Suppressor macrophage treated with lipopolysaccharide for 1 hour (primary cell): ENCODE results near the gene IBA57.
A peak's percentile ranks its signal among the peaks of the same experiment; 100 is the strongest.
"Not testable (repeated sequence)": the region's sequence is repeated elsewhere in the genome, so short reads cannot be mapped to it uniquely, and the experiment has no call there.

Experiments
- DNase-seq, 3 donors: peaks; one replicate each; pipeline ENCODE4 v3.0.0-alpha.2; 2020 to 2022

The IBA57 gene

DNA sequence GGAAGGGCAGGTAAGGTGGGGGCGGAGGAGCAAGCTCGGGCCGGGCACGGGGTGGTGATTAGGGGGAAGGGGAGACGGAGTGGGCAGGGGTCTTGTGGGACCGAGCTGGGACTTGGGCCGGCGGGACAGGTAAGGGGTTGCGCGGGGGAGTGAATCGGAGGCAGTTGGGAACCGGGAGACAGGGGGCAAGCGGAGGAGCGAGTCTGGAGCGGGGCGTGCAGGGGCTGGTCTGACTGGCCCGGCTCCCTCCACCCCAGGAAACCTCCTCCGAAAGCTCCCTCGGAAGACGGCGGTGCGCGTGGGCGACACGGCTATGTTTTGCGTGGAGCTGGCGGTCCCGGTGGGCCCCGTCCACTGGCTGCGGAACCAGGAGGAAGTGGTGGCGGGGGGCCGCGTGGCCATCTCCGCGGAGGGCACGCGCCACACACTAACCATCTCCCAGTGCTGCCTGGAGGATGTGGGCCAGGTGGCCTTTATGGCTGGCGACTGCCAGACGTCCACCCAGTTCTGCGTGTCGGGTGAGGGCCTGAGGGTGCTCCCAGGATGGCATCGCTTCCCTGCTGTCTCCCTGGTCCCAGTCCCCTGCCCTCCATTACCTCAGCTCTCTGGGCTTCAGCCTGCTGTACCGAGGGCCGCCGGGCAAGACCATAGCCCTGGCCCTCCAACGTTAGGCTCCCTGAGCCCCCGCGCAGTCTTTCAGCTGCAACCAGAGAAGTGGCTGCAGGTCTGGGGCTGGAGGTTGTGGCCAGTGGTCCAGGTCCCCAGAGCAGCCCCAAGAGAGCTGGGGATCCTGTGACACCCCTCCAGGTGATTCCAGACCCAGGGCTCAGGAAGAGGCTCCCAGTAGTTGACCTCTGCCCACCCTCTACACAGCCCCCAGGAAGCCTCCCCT is 48.6 kb downstream of the IBA57 start:
- DNase-seq = peak in 2 of 3 donors; percentile 9 to 10

DNA sequence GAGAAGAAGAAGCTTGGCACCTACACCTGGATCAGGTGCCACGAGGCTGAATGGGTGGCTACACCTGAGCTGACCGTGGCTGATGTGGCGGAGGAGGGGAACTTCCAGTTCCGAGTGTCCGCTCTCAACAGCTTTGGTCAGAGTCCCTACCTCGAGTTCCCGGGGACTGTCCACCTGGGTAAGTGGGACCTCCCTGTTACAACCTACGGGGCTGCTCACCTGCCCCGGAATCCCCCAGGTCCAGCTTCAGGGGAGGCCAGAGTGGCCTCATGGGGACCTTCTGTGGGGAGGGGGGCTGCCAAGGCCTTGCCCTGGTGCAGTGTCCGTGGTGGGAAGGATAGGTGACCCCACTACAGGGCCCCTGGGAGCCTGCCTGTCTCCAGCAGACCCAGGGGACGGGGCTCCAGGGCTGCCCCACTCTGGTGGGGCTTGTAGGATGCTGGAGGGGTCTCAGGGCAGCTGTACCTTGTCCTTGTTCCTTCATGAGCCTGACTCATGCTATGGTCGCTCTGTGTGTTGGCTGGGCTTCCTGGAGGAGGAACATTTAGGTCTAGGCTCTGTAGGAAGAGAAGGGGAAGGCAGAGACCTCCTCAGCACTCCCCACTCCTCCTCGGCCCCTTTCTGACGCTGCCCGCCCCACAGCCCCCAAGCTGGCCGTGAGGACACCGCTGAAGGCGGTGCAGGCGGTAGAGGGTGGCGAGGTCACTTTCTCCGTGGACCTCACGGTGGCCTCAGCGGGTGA is 49.5 kb downstream of the IBA57 start:
- no peak for DNase-seq

GRCh38 chr1:228215663-228216116 is 50.1 kb downstream of the IBA57 start:
- no peak for DNase-seq

DNA sequence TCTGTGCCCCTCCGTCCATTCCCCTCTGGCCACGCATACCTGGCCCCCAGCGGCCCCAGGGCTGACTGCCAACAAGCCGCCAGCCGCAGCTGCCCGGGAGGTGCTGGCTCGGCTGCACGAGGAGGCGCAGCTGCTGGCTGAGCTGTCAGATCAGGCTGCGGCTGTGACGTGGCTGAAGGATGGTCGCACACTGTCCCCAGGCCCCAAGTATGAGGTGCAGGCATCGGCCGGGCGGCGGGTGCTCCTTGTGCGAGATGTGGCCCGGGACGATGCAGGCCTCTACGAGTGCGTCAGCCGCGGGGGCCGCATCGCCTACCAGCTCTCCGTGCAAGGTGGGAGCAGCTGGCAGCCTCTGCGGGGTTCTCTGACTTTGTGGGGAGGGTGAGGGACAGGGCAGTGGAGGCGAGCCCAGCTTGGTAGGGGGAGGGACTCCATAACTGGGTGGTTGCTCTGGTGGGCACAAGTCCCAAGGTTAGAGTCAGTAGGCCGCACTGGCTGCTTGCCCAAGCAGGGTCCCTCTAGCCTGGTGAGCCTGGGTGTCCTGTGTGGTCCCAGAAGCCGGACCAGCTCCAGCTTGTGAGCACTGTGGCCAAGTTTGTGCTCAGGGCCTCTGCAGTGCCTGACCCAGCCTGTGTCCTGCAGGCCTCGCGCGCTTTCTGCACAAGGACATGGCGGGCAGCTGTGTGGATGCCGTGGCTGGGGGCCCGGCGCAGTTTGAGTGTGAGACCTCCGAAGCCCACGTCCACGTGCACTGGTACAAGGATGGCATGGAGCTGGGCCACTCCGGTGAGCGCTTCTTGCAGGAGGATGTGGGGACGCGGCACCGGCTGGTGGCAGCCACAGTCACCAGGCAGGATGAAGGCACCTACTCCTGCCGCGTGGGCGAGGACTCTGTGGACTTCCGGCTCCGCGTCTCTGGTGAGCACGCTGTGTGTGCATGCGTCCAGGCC is 51.0 kb downstream of the IBA57 start:
- DNase-seq = no peak

DNA sequence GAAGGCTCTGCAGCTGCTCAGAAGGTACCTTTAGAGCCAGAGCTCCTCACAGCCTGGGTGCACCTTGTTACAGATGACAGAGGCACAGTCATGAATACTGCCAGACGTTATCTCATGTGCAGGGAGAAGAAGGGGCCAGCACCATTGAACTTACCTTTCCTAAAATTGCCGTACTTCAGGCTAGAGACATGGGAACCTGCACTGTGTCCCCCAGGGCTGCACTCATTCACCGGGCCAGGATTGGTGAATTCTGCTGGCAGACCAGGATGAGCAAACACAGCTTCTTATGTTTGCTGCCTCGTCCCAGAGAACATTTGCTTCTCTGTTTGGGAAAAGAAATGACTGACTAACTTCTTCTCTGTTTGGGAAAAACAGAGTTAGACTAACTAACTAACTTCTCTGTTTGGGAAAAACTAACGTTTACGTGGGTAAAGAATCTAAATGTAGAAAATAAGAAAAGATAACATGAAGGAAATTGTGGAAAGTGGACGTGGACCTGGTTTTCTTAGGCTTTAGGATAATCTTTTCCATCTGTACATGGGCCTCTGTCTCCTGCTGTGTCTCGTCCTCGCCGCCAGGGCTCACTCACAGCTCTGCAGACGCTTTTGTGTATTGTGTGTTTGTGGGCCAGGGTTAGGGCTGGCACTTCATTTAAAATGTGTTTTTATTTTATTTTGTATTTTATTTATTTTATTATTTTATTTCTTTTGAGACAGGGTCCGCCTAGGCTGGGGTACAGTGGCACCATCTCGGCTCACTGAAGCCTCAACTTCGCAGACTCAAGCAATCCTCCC is 52.1 kb downstream of the IBA57 start:
- no peak for DNase-seq

GRCh38 chr1:228218513-228219244 is 53.1 kb downstream of the IBA57 start:
- DNase-seq = no peak

GRCh38 chr1:228219245-228219961 is 53.8 kb downstream of the IBA57 start:
- no peak for DNase-seq

DNA sequence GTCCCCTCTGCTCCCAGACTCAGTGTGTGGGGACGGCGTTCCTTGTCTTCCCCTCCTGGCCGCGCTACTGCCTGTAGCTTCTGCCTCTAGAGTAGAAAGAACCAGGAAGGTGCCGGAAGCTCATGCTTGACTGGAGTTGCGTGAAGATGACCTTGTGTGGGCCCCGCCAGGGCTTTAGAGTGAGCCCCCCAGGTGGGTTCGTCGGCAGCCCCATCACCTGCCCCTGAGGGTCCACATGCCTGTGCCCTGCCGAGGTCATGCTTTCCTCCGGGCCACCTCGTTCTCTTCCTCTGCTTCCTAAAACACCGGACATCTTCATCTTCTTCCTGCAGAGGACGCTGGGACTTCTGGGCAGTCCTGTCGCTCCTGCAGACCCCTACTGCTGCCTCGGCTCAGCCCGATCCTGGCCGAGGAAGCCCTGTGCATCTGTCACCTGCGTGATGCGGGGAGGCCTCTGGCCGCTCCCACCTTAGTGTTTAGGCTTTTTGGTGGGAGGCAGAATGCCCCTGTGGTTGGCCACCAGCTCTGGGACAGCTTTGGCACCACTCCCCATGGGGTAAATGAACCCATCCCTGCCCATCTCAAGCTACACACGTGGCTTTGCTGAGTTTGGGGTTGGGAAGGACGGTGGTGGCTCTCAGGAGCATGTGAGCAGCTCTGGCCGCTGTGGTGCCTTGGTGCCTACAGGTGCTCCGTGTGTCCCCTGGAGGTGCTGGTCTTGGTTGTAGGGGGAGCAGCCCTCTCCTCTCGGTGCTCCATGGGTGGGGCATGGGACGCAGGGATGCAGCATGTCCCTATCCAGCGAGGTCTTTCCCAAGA is 54.6 kb downstream of the IBA57 start:
- DNase-seq = no peak

- DNase-seq = not testable (repeated sequence)
Measured at GRCh38 chr1:228221097-228221496, 55.5 kb downstream of the IBA57 start.

GRCh38 chr1:228222548-228222947 is 56.9 kb downstream of the IBA57 start:
- no peak for DNase-seq

GRCh38 chr1:228224198-228225164 is 58.9 kb downstream of the IBA57 start:
- DNase-seq = no peak

- DNase-seq = no peak
Measured at GRCh38 chr1:228225165-228225710, 59.6 kb downstream of the IBA57 start.

DNA sequence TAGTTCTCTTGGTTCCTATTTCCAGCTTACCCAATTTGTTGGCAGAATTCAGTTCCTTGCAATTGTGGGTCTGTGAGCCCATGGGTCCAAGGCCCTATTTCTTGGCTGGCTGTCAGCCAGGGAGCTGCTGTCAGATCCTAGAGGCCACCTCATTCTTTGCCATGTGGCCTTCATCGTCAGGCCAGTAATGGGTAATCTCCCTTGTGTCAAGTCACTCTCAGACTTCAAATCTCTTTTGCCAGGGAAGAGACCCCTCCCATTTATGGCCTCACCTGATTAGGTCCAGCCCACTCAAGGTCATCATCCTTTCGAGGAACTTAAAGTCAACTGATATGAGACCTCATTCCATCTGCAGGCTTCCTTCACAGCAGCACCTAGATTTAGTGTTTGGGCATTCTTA is 60.1 kb downstream of the IBA57 start:
- DNase-seq = no peak

- DNase-seq = no peak
Measured at GRCh38 chr1:228226141-228226874, 60.7 kb downstream of the IBA57 start.

DNA sequence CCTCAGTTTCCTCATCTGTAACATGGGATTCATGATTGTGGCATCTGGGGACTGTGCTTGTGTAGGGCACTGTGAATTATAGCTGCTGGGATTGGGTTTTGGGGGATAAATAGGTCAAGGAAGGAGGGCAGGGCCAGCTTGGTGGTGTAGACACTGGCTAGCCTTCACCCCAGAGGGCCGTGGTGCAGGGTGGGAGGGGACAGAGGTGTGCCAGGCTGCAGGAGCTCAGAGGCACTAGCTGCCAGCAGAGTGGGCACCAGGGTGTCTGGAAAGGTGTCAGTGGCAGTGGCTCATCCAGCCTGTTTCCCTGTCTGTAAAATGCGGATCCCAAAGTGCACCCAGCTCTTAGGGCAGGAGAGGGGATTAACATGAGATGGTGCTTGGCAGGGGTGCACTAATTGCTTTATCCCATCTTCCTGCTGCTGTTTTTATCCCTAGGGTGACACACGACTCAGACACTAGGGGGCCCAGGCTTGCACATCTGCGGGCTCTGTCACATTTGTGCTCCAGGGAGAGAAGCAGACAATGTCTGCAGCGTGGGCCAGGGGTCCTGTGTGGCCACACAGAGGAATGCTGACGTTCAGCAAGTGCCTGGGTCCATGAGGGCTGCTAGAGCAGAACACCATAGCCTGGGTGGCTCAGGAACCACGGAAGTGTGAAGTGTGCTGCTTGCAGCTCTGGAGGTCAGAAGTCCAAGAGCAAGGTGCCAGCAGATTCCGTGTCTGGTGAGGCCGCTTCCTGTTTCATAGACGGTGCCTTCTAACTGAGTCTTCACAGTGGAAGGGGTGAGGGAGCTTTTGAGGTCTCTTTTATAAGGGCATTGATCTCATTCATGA is 61.6 kb downstream of the IBA57 start:
- no peak for DNase-seq

DNA sequence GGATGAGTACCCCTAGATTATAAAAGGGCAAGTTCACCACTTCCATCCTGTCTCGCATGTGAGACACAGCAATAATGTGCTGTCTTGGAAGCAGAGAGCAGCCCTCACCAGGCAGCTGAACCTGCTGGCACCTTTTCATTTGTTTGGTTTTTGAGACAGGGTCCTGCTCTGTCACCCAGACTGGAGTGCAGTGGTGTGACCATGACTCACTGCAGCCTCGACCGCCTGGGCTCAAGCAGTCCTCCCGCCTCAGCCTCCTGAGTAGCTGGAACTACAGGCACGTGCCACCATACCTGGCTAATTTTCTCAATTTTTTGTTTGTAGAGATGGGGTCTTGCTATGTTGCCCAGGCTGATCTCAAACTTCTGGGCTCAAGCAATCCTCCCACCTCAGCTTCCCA is 62.5 kb downstream of the IBA57 start:
- DNase-seq = not testable (repeated sequence)
